HG02571 (cell line): ENCODE data around the gene NAA25.
A peak's percentile ranks its signal among the peaks of the same experiment; 100 is the strongest.

Experiments
- ATAC-seq: cut with Tn5 transposase; IDR thresholded peaks from one replicate; pipeline ENCODE4 v1.9.1; 2021; ENCODE audit warnings: mild to moderate bottlenecking, moderate library complexity; ENCODE audit not compliant: unreplicated experiment

Gene NAA25

DNA sequence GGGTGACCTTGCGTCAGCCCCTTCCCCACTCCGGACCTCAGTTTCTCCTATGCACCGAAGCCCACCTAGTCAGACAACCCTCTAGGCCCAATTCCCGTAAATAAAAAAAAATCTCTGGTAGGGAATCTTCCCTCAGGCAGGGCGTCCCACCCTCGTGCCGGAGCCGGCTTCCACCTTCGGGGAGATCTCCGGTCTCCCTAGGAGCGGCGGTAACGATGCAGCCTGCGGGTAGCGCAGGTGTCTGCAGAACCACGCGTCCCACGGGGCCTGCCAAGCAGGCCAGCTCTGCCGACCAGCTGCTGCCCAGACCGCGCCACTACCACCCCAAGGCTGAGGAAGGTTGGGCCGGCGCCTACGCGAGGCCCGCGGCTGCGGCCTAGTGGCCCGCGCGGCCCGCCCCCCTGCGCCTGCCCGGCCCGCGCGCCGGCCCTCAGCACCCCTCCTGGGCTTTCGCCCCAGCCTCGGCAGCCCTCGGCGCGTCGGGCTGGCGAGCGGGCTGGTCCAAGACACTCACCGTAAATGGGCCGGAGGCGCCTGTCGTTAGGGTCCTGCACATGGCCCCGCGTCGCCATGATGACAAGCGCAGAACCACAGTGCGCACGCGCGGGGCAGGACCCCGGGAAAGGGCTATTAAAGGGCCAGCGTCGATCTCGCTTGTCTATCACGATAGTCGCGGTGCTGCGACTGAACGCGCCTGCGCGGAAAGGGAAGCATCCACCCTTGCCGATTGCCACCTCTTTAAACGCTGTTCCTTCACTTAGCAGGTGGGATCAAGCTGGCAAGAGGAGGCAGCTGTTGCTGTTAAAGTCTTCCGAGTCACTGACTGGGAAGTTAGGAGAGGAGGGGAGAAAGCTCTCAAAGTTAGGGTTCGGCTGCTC is at the start of gene NAA25:
TSS of gene NAA25 (minus strand) at position 582 of the 878 bp plus-strand sequence. CDS start at position 572, 10 bp downstream.
- ATAC-seq: peak; percentile 67

DNA sequence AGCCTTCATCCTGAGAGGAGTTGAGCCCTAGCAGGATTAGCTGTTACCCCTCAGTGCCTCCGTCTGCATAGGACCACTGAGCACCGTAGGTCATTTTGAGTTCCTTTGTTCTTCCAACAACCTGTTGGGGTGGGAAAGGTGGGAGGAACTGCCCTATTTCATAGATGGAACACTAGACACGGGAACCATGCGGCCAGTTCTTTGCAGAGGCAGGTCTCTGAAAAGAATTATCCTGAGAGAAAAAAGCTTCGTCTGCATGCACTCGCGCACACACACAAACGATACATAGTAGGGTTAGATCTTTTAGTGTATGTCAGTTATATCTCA is 45.3 kb upstream of the NAA25 start:
- ATAC-seq: no peak

DNA sequence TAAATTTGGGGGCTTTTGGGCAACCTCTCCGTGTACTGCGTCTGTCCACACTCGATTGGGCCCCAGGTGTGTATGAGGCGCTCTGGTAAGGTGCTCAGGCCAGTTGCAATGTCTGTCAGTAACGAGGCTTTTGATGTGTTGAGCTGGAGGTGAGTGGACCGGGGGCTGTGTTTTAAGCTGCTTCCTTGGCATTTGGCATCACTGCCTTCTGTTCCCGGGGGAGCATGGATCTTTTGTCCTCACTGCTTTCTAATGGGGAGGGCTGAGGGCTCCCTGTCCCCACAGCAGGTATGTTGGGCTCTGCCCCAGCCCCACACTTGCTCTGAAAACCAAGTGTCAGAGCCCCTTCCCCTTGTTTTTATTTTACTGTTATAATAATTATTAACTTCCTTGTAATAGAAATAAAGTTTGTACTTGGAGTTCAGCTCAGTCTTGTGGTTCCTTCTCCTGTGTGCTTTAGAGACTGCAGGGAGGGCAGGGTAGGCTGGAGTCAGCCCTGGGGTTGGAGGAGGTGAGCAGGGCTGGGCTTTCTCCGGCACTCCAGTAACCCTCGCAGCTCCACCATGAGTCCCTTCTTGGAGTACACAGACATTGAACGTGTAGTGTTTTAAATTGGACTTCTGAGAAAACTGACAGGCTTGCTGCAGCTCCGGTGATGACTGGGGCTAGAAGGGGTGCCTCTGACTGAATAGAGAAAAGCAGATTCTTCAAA is 44.8 kb upstream of the NAA25 start:
- ATAC-seq: no peak

DNA sequence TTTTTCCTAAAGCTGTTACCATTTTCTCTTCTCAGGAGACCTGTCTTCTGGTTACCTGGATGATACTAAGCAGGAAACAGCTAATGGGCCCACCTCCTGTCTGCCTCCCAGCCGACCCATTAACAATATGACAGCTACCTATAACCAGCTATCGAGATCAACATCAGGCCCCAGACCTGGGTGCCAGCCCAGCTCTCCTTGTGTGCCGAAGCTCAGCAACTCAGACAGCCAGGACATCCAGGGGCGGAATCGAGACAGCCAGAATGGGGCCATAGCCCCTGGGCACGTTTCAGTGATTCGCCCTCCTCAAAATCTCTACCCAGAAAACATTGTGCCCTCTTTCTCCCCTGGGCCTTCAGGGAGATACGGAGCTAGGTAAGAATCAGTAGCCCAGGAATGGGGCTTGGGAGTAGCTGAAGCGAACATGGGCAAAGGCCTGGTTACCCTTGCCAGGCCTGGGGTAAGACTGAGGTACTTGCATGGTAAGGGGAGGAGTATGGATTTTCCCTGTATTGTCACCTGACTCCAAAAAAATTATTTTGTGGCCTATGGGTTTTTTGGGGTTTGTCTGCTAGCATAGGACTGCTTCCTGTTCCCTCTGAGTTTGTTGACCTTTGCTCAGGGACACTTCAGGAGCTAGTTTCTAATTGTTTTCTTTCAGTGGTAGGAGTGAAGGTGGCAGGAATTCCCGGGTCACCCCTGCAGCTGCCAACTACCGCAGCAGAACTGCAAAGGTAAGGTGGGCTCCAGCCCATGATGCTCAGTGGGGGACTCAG is 43.4 kb upstream of the NAA25 start:
- no peak for ATAC-seq

DNA sequence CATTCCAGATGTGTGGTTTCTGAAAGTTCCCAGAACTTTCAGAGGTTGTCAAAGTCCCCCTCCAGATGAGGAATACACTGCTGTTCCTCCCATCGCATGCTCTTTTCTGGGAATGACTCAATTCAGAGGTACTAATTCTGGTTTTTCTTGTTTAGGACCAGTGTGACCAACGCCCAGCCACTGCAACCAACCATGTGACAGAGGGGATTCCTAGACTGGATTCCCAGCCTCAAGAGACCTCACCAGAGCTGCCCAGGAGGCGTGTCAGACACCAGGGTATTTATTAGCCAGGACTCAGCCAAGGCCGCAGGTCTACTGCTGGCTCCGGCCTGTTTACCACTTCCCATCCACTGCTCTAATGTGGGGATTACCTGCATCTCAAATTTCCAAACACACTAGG is 41.0 kb upstream of the NAA25 start:
- ATAC-seq: no peak

DNA sequence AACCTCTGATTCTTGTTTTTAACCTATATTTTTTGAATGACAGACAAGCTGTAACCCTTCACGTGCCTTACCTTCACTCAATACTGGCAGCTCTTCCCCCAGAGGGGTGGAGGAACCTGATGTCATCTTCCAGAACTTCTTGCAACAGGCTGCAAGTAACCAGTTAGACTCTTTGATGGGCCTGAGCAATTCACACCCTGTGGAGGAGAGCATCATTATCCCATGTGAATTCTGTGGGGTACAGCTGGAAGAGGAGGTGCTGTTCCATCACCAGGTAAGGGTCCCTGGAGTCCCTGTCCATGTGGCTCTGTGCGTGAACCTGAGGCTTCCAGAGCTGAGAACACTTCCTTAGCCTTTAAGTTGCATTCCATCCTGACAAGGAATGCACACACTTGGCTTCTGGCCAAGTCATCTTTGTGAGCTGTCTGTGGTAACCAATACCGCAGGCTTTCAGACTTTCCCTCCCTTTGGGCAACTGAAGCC is 39.5 kb upstream of the NAA25 start:
- ATAC-seq: no peak

DNA sequence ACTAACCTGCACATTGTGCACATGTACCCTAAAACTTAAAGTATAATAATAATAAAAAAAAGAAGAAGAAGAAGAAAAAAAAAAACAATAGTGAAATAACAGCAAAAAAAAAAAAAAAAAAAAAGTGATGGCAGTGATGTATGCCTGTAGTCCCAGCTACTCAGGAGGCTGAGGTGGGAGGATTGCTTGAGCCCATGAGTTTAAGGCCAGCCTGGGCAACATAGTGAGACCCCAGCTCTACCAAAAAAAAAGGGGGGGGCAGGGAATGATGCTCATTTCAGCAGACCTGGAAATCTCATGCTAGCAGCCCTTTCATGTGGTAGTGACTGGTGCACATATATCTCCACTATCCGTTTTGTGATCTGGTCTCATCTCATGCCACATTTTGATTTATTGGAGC is 37.5 kb upstream of the NAA25 start:
- ATAC-seq: no peak

DNA sequence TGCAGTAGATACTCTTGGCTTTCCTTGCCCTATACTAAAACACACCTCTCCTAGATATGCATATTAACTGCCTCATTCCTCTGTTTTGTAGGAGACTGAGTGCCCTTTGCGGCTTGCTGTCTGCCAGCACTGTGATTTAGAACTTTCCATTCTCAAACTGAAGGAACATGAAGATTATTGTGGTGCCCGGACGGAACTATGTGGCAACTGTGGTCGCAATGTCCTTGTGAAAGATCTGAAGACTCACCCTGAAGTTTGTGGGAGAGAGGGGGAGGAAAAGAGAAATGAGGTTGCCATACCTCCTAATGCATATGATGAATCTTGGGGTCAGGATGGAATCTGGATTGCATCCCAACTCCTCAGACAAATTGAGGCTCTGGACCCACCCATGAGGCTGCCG is 32.1 kb upstream of the NAA25 start:
- no peak for ATAC-seq

DNA sequence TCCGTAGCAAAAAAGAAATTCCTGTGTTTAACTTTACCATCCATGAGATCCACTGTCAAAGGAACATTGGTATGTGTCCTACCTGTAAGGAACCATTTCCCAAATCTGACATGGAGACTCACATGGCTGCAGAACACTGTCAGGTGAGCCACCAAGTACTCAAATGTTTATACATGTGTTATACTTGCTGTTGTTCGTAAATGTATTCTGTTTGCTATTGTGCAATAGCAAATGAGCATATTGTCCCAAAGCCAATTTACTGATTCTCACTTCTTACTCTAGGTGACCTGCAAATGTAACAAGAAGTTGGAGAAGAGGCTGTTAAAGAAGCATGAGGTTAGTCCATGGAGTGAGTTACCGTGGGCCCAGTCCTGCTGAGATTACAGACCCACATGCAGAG is 26.1 kb upstream of the NAA25 start:
- ATAC-seq: no peak

DNA sequence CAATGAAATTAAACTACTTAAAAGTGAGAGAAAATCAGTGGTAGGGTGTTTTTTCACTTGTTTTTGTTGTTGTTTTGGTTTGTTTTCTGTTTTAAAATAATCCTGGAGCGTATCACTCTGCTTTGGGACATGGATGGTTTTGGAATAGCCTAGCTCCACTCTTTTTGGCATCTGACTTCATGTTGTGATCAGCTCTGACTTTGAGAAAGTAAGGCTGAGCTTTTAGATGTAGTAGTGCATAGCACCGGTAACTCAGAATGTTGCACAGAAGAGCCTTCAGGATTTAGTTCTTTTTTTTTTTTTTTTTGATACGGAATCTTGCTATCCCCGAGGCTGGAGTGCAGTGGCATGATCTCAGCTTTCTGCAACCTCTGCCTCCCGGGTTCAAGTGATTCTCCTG is 24.8 kb upstream of the NAA25 start:
- no peak for ATAC-seq

DNA sequence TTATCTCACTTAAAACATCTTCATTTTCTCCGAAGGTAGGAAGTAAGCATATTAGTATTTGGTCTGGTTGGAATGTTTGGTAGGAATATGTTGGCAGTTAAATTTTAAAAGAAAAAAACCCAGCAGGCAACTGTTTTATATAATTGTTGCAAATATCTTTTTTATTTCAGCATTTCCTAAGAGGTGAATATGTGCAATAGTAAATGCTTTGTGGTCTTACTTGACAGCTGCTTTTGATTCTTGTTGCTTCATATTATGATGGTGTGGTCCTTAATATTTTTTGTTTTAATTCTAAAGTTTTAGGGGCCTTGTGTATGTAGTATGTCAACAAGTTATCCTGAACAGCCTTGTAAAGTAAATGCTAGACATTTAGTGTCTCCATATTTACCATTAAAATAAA is 23.1 kb upstream of the NAA25 start:
- ATAC-seq: no peak

DNA sequence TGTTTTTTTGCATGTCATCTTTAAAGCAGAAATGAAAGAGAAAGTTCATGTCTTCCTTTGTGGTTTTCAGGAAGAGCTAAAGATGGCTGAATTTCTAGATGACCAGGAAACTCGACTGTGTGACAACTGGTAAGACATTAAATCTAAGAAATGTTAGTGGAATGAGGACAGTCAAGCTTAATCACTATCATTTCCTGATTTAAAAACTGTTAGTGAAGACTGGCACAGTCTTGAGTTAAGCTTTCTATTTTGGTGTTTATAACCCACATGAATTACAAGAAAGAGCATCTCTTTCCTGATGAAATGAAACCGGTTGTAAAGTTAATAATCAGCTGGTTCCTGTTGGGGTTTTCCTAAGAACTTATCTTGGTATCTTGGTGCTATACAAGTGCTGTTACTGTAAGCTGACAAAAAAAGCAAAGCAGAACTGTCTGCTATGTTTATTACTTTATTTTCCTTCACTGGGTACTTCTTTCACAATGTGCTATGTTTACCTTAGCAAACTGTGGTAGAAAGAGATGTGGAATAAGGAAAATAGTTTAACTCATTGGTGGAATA is 21.9 kb upstream of the NAA25 start:
- no peak for ATAC-seq

DNA sequence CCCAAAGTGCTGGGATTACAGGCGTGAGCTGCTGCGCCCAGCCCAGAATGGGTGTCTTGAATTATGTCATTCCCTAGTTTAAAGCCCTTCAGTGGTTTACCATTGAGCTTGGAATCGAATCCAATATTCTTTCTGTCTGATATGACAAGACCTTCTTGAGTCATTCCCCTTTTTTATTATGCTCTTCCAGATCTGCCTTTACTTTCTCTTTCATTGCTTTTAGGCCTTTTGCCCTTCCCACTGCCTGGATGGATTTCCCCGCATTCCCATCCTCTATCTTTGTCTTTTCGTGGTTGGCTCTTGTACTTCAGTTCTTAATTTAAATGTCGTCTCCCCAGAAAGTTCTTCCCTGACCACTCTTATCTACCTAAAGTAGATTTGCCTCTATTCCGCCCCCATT is 18.3 kb upstream of the NAA25 start:
- no peak for ATAC-seq

DNA sequence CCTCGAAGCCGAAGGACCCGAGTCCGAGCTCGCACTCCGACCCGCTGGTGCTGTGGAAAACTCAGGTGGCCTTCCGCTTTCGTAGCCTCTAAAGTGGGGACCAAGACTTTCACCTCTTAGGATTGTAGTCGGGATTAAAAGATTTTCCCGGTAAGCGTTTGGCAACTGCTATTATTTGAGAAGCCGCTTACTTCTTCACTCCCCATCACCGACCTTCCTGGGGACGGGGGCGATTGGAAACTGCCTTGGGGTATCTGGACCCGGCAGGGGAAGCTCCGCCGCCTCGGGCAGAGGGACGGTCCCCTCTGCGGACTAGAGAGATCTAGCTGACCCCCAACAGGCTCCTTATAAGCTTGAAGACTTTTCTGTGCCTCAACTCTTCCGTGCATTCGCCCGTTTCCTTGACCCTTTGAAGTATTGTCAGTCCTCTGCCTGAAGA is 17.4 kb upstream of the NAA25 start:
- no peak for ATAC-seq

DNA sequence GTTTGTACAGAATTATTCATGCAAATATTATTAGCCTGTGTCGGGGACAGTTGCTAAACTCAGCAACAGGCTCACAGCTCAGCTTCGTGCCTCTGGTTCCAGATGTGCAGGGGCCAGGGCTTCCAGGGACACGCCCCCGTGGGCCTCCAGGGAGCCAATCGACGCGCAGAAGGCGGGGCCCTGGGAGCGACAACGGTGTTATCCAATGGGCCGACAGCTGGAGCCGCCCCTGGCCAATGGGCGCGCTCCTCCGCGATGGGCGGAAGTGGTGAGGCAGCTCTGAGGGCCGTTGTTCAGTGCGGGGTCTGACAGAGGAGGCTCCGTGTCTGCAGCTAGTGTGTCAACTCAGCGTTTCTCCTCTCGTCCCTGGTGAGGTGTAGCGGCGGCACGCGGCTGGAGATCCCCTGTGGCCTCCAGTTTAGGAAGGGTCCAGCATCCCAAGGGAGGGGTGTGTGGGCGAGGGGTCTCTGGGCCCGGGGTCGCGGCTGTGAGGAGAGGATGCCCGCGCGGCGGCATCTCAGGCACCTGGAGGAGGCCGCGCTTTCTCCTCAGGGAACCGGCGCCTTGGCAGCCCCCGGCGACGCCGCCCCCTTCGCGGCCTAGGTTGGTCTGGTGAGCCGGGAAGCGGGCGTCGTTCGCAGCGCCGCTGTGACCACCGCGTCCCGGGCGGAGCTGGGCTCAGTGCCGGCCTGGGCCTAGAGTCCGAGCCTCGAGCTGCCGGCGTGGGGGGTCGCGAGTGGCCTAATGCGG is 16.8 kb upstream of the NAA25 start, which contains the start of gene TRAFD1:
TSS of gene TRAFD1 (plus strand) at position 311 of the 750 bp plus-strand sequence. CDS start 4,963 bp downstream, outside the sequence.
- ATAC-seq: peak; percentile 93

DNA sequence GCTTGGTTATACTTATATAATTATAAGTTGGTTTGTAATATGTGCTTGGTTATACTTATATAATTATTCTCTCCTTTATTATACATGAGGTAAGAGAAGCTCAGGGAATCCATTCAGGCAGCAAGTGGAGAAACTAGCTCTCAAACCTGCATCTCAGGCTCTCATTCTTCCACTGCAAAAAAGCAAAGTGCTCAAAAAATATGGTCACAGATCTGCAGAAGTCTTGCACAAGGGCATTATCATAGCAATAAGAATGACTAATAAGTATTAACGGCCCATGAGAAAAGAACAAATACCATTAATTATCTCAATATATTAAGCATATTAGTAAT is 16.3 kb upstream of the NAA25 start:
- ATAC-seq: no peak

DNA sequence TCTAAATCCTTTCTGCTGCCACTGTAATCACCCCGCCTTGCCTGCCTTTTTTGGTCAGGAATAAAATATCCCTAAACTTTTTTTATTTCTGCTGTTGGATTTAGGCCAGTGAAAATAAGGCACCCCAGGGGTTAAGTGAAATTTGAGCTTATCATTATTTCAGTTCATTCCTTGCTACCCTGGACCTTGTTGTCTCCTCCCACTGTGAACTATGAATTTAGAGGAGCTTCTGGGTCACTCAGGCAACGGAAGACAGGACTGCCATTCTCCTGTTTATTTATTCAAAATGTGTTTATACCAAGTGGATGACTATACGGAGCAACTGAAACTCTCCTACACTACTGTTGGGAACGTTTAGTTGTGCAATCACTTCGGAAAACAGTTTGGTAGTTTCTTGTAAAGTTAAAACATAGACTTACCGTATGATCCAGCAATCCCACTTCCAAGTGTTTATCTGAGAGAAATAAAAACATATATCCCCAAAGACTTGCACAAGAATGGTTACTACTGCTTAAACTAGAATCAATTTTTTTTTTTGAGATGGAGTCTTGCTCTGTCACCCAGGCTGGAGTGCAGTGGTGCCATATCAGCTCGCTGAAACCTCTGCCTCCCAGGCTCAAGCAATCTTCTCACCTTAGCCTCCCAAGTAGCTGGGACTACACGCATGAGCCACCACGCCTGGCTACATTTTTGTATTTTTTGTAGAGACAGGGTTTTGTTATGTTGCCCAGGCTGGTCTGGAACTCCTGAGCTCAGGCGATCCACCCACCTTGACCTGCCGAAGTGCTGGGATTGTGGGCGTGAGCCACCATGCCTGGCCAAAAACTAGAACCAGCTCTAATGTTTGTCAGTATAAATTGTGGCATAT is 14.5 kb upstream of the NAA25 start:
- no peak for ATAC-seq

DNA sequence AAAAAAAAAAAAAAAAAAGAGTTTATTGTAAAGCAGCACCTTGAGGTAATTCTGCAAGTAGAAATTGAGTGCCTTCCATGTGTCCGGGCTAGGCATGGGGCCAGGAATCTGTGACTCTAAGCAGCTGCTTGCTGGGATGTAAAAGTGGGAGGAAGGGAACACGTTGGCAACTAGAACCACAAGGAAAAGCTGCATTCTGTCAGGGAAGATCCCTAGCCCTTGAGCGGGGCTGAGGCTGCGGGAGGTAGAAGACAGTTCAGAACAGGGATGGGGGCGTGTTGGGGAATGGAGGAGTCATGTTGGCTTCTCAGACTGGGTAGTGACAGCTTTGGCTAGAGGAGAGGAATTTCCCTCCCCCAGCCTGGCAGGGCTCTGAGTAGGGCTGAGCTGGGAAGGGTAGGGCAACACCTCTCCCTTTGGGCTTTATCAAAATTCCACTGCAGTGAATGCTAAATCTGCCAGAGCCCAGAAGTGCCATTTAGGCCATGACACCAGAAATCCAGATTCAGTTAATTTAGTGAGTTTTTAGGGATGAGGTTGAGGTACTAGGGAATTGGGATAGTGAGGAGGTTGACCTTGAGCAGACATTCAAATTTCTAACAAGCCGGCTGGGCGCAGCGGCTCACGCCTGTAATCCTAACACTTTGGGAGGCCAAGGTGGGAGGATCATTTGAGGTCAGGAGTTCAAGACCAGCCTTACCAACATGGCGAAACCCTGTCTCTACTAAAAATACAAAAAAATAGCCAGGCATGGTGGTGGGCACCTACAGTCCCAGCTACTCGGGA is 13.4 kb upstream of the NAA25 start:
- no peak for ATAC-seq

DNA sequence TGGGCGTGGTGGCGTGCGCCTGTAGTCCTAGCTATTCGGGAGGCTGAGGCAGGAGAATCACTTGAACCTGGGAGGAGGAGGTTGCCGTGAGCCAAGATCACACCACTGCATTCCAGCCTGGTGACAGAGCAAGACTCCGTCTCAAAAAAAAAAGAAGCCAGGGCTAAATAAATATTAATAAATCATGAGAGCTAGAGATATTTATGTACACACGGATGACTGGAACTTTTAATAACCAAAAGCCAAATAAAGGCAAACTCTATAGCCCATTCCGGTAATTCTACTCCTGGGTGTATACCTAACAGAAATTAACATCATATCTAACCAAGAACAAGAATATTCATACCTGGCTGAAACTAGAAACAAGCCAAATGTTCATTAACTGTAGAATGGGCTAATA is 9.1 kb upstream of the NAA25 start:
- ATAC-seq: no peak
